Left lung (tissue), 10 donors: ENCODE data around the gene RAB20. TPM values are rescaled to one million over a fixed set of nuclear protein-coding genes. Genes with fewer than 3 reads are reported as not detected.

Experiments used
- ATAC-seq: fragments of 200-7000 bp; cut with Tn5 transposase; one replicate; pipeline ENCODE4 v1.9.1; 2020; ENCODE audit warnings: moderate library complexity
- DNase-seq, 4 donors: peaks; one replicate each; pipeline ENCODE4 v3.0.0-alpha.2; 2013 to 2020
- H3K27ac ChIP-seq, 2 donors: fragments of 200-600 bp; sonication (generic) in 1 of 2; one replicate each; pipeline versions ENCODE4 v1.5.0 to v1.8.0; 2020 to 2021
- H3K27me3 ChIP-seq, 2 donors: fragments of 200-600 bp; sonication (generic) in 1 of 2; one replicate each; pipeline versions ENCODE4 v1.5.0 to v1.8.0; 2020 to 2021
- H3K36me3 ChIP-seq, 2 donors: fragments of 200-600 bp; sonication (generic) in 1 of 2; one replicate each; pipeline versions ENCODE4 v1.5.0 to v1.8.0; 2020 to 2021
- H3K4me1 ChIP-seq, 2 donors: fragments of 200-600 bp; one replicate each; pipeline ENCODE4 v1.8.0; 2021
- H3K4me3 ChIP-seq, 2 donors: fragments of 200-600 bp; sonication (generic) in 1 of 2; one replicate each; pipeline versions ENCODE4 v1.5.0 to v1.8.0; 2020 to 2021; ENCODE audit warnings: mild to moderate bottlenecking in 1 of 2
- H3K9me3 ChIP-seq, 2 donors: fragments of 200-600 bp; sonication (generic) in 1 of 2; one replicate each; pipeline versions ENCODE4 v1.5.0 to v1.8.0; 2020 to 2021
- intact Hi-C, 2 donors: fragments of 100-400 bp; cut with DNase I; formaldehyde crosslinking; loops; one replicate each; pipeline versions ENCODE4 v1.11.2 to v1.14.2; 2022
- polyA plus RNA-seq, 6 donors: library from polyadenylated mRNA; unstranded; fragments of 120-200 nt; gene quantifications; one replicate each; pipeline ENCODE4 v1.2.1, GENCODE V29; 2013; ENCODE audit not compliant: insufficient read length in 6 of 6
- total RNA-seq, 2 donors: library from RNA; stranded (reverse); fragmentation: NEBNext Ultra II Directional; extraction: Animal tissue kit (Norgen Biotek cat#: 25700); gene quantifications; one replicate each; pipeline ENCODE4 v1.2.1, GENCODE V29; 2021
- TF ChIP-seq, protein P1 (sequence below), 2 donors: fragments of 200-600 bp; sonication (generic) in 1 of 2; IDR thresholded peaks; one replicate each; pipeline versions ENCODE4 v1.5.0 to v1.8.0; 2021; ENCODE audit warnings: antibody characterized with exemption in 2 of 2
- donor health status: DM: no; HTN: yes; CAD: no.
- donor health status: DM: no; HTN: no; CAD: no.

The RAB20 gene
- total and polyA plus RNA-seq, 8 donors: 20.1 to 42.4 (median 21.3) TPM

DNA sequence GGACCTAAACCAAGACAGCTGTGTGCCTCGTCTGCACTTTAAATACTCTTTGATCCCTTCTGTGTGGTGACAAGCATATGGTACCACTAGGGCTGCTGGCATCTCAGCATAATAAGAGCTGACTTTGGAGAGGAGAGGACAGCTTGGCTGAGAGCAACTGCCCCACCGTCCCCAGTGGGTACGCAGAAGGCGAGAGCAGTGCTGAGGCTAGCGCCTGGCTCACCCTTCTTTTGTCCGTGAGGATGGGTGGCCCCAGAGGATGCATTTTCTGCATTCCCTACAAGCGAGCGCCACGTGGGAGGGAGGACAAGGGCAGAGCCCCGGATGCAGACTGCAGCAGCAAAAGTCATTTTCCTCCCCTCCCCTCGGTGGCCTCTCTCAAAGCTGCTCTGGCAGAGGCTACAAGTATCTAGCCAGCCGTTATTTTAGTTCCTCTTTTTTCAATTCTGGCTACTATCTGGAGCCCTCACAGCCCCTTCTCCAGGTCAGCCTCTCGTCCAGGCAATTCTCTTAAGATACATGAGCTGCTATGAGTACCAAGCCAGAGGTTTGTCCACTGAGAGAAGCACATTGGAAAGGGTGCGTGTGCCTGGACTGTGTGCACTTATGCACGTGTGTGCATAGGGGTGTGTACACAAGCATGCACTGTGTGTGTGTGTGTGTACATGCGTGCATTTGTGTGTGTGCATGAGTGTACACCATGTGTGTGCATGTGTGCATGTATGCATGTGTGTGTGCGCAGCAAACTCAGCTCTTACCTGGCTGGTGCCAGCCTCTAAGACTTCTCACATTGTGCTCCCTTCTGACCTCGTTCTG lies 51.3 kb downstream of the RAB20 start:
- H3K9me3 ChIP-seq: no peaks in the 10 kb centered on the region
- ATAC-seq (no peak), DNase-seq (no peak)
- TF ChIP-seq, protein P1, sequence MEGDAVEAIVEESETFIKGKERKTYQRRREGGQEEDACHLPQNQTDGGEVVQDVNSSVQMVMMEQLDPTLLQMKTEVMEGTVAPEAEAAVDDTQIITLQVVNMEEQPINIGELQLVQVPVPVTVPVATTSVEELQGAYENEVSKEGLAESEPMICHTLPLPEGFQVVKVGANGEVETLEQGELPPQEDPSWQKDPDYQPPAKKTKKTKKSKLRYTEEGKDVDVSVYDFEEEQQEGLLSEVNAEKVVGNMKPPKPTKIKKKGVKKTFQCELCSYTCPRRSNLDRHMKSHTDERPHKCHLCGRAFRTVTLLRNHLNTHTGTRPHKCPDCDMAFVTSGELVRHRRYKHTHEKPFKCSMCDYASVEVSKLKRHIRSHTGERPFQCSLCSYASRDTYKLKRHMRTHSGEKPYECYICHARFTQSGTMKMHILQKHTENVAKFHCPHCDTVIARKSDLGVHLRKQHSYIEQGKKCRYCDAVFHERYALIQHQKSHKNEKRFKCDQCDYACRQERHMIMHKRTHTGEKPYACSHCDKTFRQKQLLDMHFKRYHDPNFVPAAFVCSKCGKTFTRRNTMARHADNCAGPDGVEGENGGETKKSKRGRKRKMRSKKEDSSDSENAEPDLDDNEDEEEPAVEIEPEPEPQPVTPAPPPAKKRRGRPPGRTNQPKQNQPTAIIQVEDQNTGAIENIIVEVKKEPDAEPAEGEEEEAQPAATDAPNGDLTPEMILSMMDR (IDR thresholded peaks at IDR 0.05): no peak
- no peak overlapping the region for H3K27ac ChIP-seq
- intact Hi-C loops: no loop called here
- H3K4me1 ChIP-seq: peaks cover 10 to 31% of the 10 kb centered on the region in 2 donors
- H3K27me3 ChIP-seq: no peaks in the 10 kb centered on the region
- H3K36me3 ChIP-seq: peaks cover 3 to 91% of the 10 kb centered on the region in 2 donors
- H3K4me3 ChIP-seq: no peak overlapping the region

- intact Hi-C loops: no loop called here
- Histone ChIP-seq H3K36me3 (peaks cover 3 to 90% of the 10 kb centered on the region in 2 donors), H3K4me3 (no peak overlapping the region), H3K27ac (no peak overlapping the region), H3K4me1 (peaks cover 10 to 31% of the 10 kb centered on the region in 2 donors), H3K27me3 (no peaks in the 10 kb centered on the region), H3K9me3 (no peaks in the 10 kb centered on the region)
- no peak for DNase-seq
- no peak for ATAC-seq
- TF ChIP-seq, protein P1 (IDR thresholded peaks at IDR 0.05): no peak
Measured at GRCh38 chr13:110509478-110509926, 52.0 kb downstream of the RAB20 start.

GRCh38 chr13:110507678-110508381 lies 53.7 kb downstream of the RAB20 start:
- ATAC-seq (peak; percentile 83), DNase-seq (no peak)
- intact Hi-C loops: no loop called here
- H3K27ac ChIP-seq: peak overlapping the region; percentile 13 to 59
- H3K9me3 ChIP-seq: no peaks in the 10 kb centered on the region
- TF ChIP-seq, protein P1 (IDR thresholded peaks at IDR 0.05): peak in 1 of 2 donors; percentile 14
- no peak overlapping the region for H3K4me3 ChIP-seq
- peaks cover 10 to 31% of the 10 kb centered on the region in 2 donors for H3K4me1 ChIP-seq
- peaks cover 8 to 90% of the 10 kb centered on the region in 2 donors for H3K36me3 ChIP-seq
- no peaks in the 10 kb centered on the region for H3K27me3 ChIP-seq

- Histone ChIP-seq H3K27ac (peak overlapping the region; percentile 13 to 59), H3K9me3 (no peaks in the 10 kb centered on the region), H3K4me1 (peaks cover 10 to 31% of the 10 kb centered on the region in 2 donors), H3K27me3 (no peaks in the 10 kb centered on the region), H3K4me3 (no peak overlapping the region), H3K36me3 (peaks cover 8 to 90% of the 10 kb centered on the region in 2 donors)
- DNase-seq (peak in 3 of 4 donors; percentile 36 to 77 (median 74)), ATAC-seq (peak; percentile 85)
- intact Hi-C loops: no loop called here
- TF ChIP-seq, protein P1 (IDR thresholded peaks at IDR 0.05): no peak
Measured at GRCh38 chr13:110506859-110507566, 54.5 kb downstream of the RAB20 start.
